Panc1 (cell line): ENCODE data around the gene GGCX.
"Not testable (repeated sequence)": the region's sequence is repeated elsewhere in the genome, so short reads cannot be mapped to it uniquely, and the experiment has no call there.

Experiments used
- POLR2AphosphoS5 ChIP-seq: IDR thresholded peaks from 2 replicates; pipeline ENCODE4 v1.6.1; 2012; ENCODE audit warnings: mild to moderate bottlenecking, low read depth, low read length, moderate library complexity
- TCF7L2 ChIP-seq: IDR thresholded peaks from 2 replicates; pipeline ENCODE4 v1.6.1; 2011; ENCODE audit warnings: mild to moderate bottlenecking, low read depth, low read length, inconsistent platforms
- TF ChIP-seq, protein P1 (sequence below): fragments of 450-650 bp; IDR thresholded peaks from 2 replicates; pipeline ENCODE4 v1.5.1; 2017; ENCODE audit warnings: mild to moderate bottlenecking

GRCh38 chr2:85592299-85592698 lies 31.0 kb upstream of the GGCX start:
- TF ChIP-seq, protein P1, sequence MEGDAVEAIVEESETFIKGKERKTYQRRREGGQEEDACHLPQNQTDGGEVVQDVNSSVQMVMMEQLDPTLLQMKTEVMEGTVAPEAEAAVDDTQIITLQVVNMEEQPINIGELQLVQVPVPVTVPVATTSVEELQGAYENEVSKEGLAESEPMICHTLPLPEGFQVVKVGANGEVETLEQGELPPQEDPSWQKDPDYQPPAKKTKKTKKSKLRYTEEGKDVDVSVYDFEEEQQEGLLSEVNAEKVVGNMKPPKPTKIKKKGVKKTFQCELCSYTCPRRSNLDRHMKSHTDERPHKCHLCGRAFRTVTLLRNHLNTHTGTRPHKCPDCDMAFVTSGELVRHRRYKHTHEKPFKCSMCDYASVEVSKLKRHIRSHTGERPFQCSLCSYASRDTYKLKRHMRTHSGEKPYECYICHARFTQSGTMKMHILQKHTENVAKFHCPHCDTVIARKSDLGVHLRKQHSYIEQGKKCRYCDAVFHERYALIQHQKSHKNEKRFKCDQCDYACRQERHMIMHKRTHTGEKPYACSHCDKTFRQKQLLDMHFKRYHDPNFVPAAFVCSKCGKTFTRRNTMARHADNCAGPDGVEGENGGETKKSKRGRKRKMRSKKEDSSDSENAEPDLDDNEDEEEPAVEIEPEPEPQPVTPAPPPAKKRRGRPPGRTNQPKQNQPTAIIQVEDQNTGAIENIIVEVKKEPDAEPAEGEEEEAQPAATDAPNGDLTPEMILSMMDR: not testable (repeated sequence)
- TF ChIP-seq TCF7L2, POLR2AphosphoS5: not testable (repeated sequence)
